Left lung (tissue), 10 donors: ENCODE results near the gene TMEM82. TPM values are rescaled to one million over a fixed set of nuclear protein-coding genes. Genes with fewer than 3 reads are reported as not detected.

Experiments used
- ATAC-seq: fragments of 200-7000 bp; cut with Tn5 transposase; one replicate; pipeline ENCODE4 v1.9.1; 2020; ENCODE audit warnings: moderate library complexity
- DNase-seq, 4 donors: peaks; one replicate each; pipeline ENCODE4 v3.0.0-alpha.2; 2013 to 2020
- H3K27ac ChIP-seq, 2 donors: fragments of 200-600 bp; sonication (generic) in 1 of 2; one replicate each; pipeline versions ENCODE4 v1.5.0 to v1.8.0; 2020 to 2021
- H3K27me3 ChIP-seq, 2 donors: fragments of 200-600 bp; sonication (generic) in 1 of 2; one replicate each; pipeline versions ENCODE4 v1.5.0 to v1.8.0; 2020 to 2021
- H3K36me3 ChIP-seq, 2 donors: fragments of 200-600 bp; sonication (generic) in 1 of 2; one replicate each; pipeline versions ENCODE4 v1.5.0 to v1.8.0; 2020 to 2021
- H3K4me1 ChIP-seq, 2 donors: fragments of 200-600 bp; one replicate each; pipeline ENCODE4 v1.8.0; 2021
- H3K4me3 ChIP-seq, 2 donors: fragments of 200-600 bp; sonication (generic) in 1 of 2; one replicate each; pipeline versions ENCODE4 v1.5.0 to v1.8.0; 2020 to 2021; ENCODE audit warnings: mild to moderate bottlenecking in 1 of 2
- H3K9me3 ChIP-seq, 2 donors: fragments of 200-600 bp; sonication (generic) in 1 of 2; one replicate each; pipeline versions ENCODE4 v1.5.0 to v1.8.0; 2020 to 2021
- intact Hi-C, 2 donors: fragments of 100-400 bp; cut with DNase I; formaldehyde crosslinking; loops; one replicate each; pipeline versions ENCODE4 v1.11.2 to v1.14.2; 2022
- polyA plus RNA-seq, 6 donors: library from polyadenylated mRNA; unstranded; fragments of 120-200 nt; gene quantifications; one replicate each; pipeline ENCODE4 v1.2.1, GENCODE V29; 2013; ENCODE audit not compliant: insufficient read length in 6 of 6
- total RNA-seq, 2 donors: library from RNA; stranded (reverse); fragmentation: NEBNext Ultra II Directional; extraction: Animal tissue kit (Norgen Biotek cat#: 25700); gene quantifications; one replicate each; pipeline ENCODE4 v1.2.1, GENCODE V29; 2021
- TF ChIP-seq, protein P1 (sequence below), 2 donors: fragments of 200-600 bp; sonication (generic) in 1 of 2; IDR thresholded peaks; one replicate each; pipeline versions ENCODE4 v1.5.0 to v1.8.0; 2021; ENCODE audit warnings: antibody characterized with exemption in 2 of 2
- donor health status: DM: no; HTN: yes; CAD: no.
- donor health status: DM: no; HTN: no; CAD: no.

TMEM82 gene
- total and polyA plus RNA-seq, 8 donors: 0.14 to 0.15 TPM; not detected in 6

DNA sequence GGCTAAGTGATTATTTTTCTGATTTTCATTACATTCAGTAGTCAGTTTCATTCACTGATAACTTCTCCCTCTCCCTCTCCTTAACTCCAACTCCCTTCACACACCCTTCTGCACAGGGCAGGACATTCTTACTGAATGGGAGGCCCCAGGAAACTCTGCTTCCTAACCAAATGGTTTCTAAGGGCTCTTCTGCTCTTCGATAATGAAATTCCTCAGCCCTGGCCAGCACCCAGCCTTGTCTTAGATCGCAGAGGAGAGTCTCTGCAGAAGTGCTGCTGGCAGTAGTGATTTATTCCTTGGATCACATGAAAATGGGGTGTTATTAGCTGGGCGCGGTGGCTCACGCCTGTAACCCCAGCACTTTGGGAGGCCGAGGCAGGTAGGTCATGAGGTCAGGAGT, 41.8 kb upstream of the TMEM82 start:
- TF ChIP-seq, protein P1, sequence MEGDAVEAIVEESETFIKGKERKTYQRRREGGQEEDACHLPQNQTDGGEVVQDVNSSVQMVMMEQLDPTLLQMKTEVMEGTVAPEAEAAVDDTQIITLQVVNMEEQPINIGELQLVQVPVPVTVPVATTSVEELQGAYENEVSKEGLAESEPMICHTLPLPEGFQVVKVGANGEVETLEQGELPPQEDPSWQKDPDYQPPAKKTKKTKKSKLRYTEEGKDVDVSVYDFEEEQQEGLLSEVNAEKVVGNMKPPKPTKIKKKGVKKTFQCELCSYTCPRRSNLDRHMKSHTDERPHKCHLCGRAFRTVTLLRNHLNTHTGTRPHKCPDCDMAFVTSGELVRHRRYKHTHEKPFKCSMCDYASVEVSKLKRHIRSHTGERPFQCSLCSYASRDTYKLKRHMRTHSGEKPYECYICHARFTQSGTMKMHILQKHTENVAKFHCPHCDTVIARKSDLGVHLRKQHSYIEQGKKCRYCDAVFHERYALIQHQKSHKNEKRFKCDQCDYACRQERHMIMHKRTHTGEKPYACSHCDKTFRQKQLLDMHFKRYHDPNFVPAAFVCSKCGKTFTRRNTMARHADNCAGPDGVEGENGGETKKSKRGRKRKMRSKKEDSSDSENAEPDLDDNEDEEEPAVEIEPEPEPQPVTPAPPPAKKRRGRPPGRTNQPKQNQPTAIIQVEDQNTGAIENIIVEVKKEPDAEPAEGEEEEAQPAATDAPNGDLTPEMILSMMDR (IDR thresholded peaks at IDR 0.05): no peak
- H3K27me3 ChIP-seq: no peaks in the 10 kb centered on the region
- intact Hi-C loops: no loop called here
- H3K4me1 ChIP-seq: peaks cover 34 to 77% of the 10 kb centered on the region in 2 donors
- peak in 2 of 4 donors; percentile 47 to 51 for DNase-seq
- H3K4me3 ChIP-seq: no peak overlapping the region
- H3K36me3 ChIP-seq: peaks cover 0 to under 1% of the 10 kb centered on the region in 2 donors
- ATAC-seq: peak; percentile 68
- no peak overlapping the region for H3K27ac ChIP-seq
- H3K9me3 ChIP-seq: no peaks in the 10 kb centered on the region

DNA sequence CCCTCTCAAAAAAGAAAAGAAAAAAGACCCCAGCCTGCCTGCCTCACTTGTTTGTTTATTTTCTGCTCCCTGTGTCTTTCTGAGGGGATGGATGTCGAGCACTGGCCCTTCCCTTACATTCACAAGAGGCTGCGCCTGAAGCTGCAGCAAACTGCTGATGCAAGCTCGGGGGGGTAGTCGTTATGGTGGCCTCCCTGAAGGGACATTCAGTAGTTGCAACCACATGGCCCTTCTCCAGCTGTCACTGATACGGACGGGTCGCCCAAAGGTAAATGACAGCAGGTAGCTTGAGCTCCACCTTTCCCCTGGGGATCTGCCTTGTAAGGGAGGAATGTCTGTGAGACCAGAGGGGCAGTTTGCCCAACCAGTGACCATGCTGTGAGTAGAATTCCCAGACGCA, 40.5 kb upstream of the TMEM82 start:
- intact Hi-C loops: no loop called here
- ATAC-seq: no peak
- DNase-seq: no peak
- Histone ChIP-seq H3K4me3 (no peak overlapping the region), H3K27me3 (no peaks in the 10 kb centered on the region), H3K9me3 (no peaks in the 10 kb centered on the region), H3K36me3 (peaks cover 0 to 8% of the 10 kb centered on the region in 2 donors), H3K4me1 (peaks cover 36 to 69% of the 10 kb centered on the region in 2 donors), H3K27ac (no peak overlapping the region)
- TF ChIP-seq, protein P1 (IDR thresholded peaks at IDR 0.05): no peak

DNA sequence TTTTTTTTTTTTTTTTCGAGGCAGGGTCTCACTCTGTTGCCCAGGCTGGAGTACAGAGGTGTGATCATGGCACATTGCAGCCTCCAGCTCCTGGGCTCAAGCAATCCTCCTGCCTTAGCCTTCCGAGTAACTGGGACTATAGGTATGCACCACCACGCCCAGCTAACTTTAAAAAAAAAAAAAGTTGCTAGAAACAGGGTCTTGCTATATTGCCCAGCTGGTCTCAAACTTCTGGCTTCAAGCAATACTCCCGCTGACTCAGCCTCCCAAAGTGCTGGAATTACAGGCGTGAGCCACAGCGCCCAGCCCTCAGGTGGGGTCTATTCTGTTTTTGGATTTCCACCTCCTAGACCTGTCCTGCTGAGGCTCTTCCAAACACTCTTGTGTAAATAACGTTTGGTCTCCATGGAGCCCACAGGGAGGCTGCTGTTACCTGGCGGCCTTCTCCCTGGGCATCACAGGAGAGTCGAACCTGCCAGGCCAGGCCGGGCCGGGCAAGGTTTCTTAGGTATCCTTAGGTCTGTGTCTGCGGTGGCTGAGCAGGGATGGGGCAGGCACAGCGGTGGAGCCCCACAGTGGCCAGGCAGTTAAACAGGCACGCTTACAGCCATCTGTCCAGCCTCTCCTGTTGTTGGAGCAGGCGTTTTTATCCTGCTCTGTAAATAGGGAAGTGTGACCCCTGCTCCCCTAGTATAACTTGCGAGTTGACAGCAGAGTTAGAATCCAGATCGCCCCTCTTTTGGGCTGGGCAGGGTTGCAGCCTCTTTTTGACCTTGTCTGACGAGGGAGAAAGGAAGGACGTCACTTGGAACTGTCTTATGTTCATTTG, 39.4 kb upstream of the TMEM82 start:
- ATAC-seq (peak; percentile 42), DNase-seq (no peak)
- H3K27ac ChIP-seq: peak overlapping the region; percentile 70 to 88
- no peaks in the 10 kb centered on the region for H3K9me3 ChIP-seq
- peaks cover 0 to 8% of the 10 kb centered on the region in 2 donors for H3K36me3 ChIP-seq
- peaks cover 32 to 67% of the 10 kb centered on the region in 2 donors for H3K4me1 ChIP-seq
- TF ChIP-seq, protein P1 (IDR thresholded peaks at IDR 0.05): no peak
- intact Hi-C loops: no loop called here
- no peaks in the 10 kb centered on the region for H3K27me3 ChIP-seq
- H3K4me3 ChIP-seq: no peak overlapping the region

DNA sequence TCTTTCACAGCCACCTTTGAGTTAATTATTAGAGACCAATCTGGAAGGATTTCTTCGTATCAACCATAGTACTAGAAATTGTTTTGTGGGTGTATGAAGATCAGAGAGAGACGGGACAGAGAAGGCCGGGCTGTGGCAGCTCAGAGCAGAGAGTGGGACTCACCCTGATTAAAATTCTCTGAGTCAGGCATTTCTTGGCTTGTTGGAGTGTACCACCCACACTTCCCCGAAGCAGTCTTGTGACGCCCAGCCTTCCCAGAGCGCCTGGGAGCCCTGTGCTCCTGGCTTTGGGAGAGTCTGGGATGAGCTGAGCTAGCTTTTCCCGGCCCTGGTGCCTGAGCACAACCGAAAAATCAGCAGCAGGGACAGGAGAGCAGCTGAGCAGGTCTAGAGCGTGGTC, 38.7 kb upstream of the TMEM82 start:
- peak in 3 of 4 donors; percentile 78 to 81 (median 81) for DNase-seq
- peaks cover 32 to 64% of the 10 kb centered on the region in 2 donors for H3K4me1 ChIP-seq

More for the DNA sequence above, 38.7 kb upstream of the TMEM82 start:
- Histone ChIP-seq H3K27me3 (no peaks in the 10 kb centered on the region), H3K4me3 (no peak overlapping the region), H3K27ac (peak overlapping the region; percentile 70 to 88), H3K36me3 (peaks cover 0 to 8% of the 10 kb centered on the region in 2 donors), H3K9me3 (no peaks in the 10 kb centered on the region)
- TF ChIP-seq, protein P1 (IDR thresholded peaks at IDR 0.05): no peak
- intact Hi-C loops: no loop called here
- ATAC-seq: peak; percentile 87
